22Rv1 (cell line): Measurements from ENCODE around the gene GDPD5.

Source experiments
- ZFX ChIP-seq: fragments of 450-650 bp; IDR thresholded peaks from 2 replicates; pipeline ENCODE4 v1.6.1; 2017; ENCODE audit warnings: antibody characterized with exemption, borderline replicate concordance
- TF ChIP-seq, protein P1 (sequence below): fragments of 450-650 bp; IDR thresholded peaks from 2 replicates; pipeline ENCODE4 v1.5.1; 2017; ENCODE audit warnings: mild to moderate bottlenecking

DNA sequence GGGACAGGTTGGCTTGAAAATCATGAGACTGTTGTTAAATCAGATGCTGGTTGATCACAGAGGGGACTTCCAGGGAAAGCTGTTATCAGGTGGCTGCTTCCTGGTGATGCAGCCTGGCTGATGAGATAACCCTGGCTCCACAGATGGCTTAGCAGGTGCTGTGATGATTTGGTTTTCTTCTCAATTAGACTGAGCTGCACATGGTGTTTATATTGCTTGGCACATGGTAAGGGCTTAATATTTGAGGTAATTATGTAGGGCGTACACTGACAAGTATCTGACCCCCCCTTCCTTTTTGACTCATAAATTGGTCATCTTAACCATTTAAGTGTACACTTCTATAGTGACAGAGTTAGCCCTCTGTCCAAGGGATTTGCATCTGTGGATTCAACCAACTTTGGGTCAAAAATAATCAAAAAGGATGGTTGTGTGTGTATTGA lies 119.4 kb downstream of the GDPD5 start:
- TF ChIP-seq, protein P1, sequence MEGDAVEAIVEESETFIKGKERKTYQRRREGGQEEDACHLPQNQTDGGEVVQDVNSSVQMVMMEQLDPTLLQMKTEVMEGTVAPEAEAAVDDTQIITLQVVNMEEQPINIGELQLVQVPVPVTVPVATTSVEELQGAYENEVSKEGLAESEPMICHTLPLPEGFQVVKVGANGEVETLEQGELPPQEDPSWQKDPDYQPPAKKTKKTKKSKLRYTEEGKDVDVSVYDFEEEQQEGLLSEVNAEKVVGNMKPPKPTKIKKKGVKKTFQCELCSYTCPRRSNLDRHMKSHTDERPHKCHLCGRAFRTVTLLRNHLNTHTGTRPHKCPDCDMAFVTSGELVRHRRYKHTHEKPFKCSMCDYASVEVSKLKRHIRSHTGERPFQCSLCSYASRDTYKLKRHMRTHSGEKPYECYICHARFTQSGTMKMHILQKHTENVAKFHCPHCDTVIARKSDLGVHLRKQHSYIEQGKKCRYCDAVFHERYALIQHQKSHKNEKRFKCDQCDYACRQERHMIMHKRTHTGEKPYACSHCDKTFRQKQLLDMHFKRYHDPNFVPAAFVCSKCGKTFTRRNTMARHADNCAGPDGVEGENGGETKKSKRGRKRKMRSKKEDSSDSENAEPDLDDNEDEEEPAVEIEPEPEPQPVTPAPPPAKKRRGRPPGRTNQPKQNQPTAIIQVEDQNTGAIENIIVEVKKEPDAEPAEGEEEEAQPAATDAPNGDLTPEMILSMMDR = no peak
- no peak for TF ChIP-seq ZFX
